Activated CD8-positive, alpha-beta T cell treated with anti-CD3 and anti-CD28 coated beads for 36 hours (primary cell): ENCODE measurements around the gene LRP1B. TPM values are rescaled to one million over a fixed set of nuclear protein-coding genes. Genes with fewer than 3 reads are reported as not detected.

Source experiments
- ATAC-seq: fragments of 200-7000 bp; cut with Tn5 transposase; one replicate; pipeline ENCODE4 v1.10.0; 2021; ENCODE audit warnings: mild to moderate bottlenecking, moderate library complexity
- CTCF ChIA-PET: fragments of 350-600 bp; sonication (Branson Sonifier 250); formaldehyde crosslinking; loops from one replicate; lab custom pipeline; 2021; ENCODE audit warnings: antibody characterized with exemption; lab: Charles Lee
- POLR2A ChIA-PET: fragments of 350-600 bp; sonication (Branson Sonifier 250); formaldehyde crosslinking; loops from one replicate; lab custom pipeline; 2021; ENCODE audit warnings: antibody characterized with exemption; lab: Charles Lee
- DNase-seq: peaks from one replicate; pipeline ENCODE4 v3.0.0-alpha.2; 2020
- H3K27ac Mint-ChIP-seq: one replicate; pipeline ENCODE4 v1.8.0; 2021; ENCODE audit warnings: mild to moderate bottlenecking, mixed read lengths
- H3K27me3 Mint-ChIP-seq: one replicate; pipeline ENCODE4 v1.8.0; 2021; ENCODE audit warnings: mixed read lengths
- H3K36me3 Mint-ChIP-seq: one replicate; pipeline ENCODE4 v1.8.0; 2021; ENCODE audit warnings: low read depth, mixed read lengths
- H3K4me1 Mint-ChIP-seq: one replicate; pipeline ENCODE4 v1.8.0; 2021; ENCODE audit warnings: low read depth, mixed read lengths
- H3K4me3 Mint-ChIP-seq: one replicate; pipeline ENCODE4 v1.8.0; 2021; ENCODE audit warnings: mild to moderate bottlenecking, moderate library complexity, mixed read lengths
- H3K9me3 Mint-ChIP-seq: one replicate; pipeline ENCODE4 v1.8.0; 2021; ENCODE audit warnings: mixed read lengths
- intact Hi-C: fragments of 100-400 bp; cut with micrococcal nuclease; formaldehyde crosslinking; loops from one replicate; pipeline ENCODE4 v1.10.0; 2022
- total RNA-seq, 2 experiments: library from RNA; stranded (reverse); gene quantifications; one replicate each; pipeline ENCODE4 v1.2.3, GENCODE V29; 2021
- TF ChIP-seq, protein P1 (sequence below): fragments of 200-600 bp; IDR thresholded peaks from one replicate; pipeline ENCODE4 v1.8.0; 2022; ENCODE audit warnings: antibody characterized with exemption, mild to moderate bottlenecking

LRP1B gene
- total RNA-seq, 2 experiments from 2014 or later = not detected

- H3K4me1 Mint-ChIP-seq = no peaks in the 10 kb centered on the region
- ChIA-PET POLR2A (no interaction called here), CTCF (no interaction called here)
- H3K27ac Mint-ChIP-seq = no peak overlapping the region
- no peaks in the 10 kb centered on the region for H3K27me3 Mint-ChIP-seq
- H3K36me3 Mint-ChIP-seq = no peaks in the 10 kb centered on the region
- intact Hi-C loops = no loop called here
- peaks cover 7% of the 10 kb centered on the region for H3K9me3 Mint-ChIP-seq
- no peak for ATAC-seq
- no peak overlapping the region for H3K4me3 Mint-ChIP-seq
- TF ChIP-seq, protein P1, sequence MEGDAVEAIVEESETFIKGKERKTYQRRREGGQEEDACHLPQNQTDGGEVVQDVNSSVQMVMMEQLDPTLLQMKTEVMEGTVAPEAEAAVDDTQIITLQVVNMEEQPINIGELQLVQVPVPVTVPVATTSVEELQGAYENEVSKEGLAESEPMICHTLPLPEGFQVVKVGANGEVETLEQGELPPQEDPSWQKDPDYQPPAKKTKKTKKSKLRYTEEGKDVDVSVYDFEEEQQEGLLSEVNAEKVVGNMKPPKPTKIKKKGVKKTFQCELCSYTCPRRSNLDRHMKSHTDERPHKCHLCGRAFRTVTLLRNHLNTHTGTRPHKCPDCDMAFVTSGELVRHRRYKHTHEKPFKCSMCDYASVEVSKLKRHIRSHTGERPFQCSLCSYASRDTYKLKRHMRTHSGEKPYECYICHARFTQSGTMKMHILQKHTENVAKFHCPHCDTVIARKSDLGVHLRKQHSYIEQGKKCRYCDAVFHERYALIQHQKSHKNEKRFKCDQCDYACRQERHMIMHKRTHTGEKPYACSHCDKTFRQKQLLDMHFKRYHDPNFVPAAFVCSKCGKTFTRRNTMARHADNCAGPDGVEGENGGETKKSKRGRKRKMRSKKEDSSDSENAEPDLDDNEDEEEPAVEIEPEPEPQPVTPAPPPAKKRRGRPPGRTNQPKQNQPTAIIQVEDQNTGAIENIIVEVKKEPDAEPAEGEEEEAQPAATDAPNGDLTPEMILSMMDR = no peak
- DNase-seq = no peak
Observed at GRCh38 chr2:140589696-140590095, 1541.1 kb downstream of the LRP1B start.

DNA sequence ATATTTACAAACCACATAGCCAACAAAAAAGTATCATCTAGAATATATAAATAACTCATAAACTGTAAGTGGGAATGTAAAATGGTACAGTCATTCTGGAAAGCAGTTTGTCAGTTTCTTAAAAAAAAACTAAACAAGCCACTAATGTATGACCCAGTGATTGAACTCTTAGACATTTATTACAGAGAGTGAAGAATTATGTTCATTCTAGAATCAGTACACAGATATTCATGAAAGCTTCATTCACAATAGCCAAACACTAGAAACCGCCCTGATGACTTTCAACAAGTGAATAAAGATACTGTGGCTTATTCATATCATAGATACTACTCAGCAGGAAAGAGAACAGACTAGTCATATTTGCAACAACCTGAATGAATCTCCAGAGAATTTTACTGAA lies 1541.5 kb downstream of the LRP1B start:
- ATAC-seq (no peak), DNase-seq (no peak)
- Mint-ChIP-seq H3K4me1 (no peaks in the 10 kb centered on the region), H3K9me3 (peaks cover 7% of the 10 kb centered on the region), H3K27ac (no peak overlapping the region), H3K4me3 (no peak overlapping the region), H3K36me3 (no peaks in the 10 kb centered on the region), H3K27me3 (no peaks in the 10 kb centered on the region)
- TF ChIP-seq, protein P1 = no peak
- intact Hi-C loops = no loop called here
- CTCF ChIA-PET = no interaction called here
- POLR2A ChIA-PET = no interaction called here

DNA sequence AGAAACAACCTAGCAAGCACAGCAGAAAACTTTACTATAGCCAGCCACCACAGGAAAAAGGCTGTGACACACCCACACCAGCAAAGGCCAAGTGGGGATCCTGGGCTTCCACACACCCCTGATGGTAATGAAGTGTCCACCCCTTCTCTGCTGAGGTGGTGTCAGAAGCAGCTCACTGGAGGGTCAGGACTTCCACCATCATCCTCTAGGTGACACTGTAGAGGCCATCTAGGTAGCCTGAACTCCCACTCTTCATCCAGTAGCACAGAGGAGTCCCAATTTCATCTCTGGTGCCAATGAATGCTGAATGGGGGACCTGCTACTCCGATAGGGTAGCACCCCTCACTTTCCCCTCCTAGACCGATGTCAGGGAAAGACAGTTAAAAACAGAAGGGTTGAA lies 1544.4 kb downstream of the LRP1B start:
- ChIA-PET CTCF (interaction anchor here (1.3 kb wide), 1 partner anchor 278 kb away, joined by 3 read pairs; no protein-coding TSS in a partner anchor), POLR2A (no interaction called here)
- H3K9me3 Mint-ChIP-seq = peaks cover 10% of the 10 kb centered on the region

GRCh38 chr2:140585016-140585415 lies 1545.8 kb downstream of the LRP1B start:
- ChIA-PET POLR2A (no interaction called here), CTCF (no interaction called here)
- no peak for ATAC-seq
- no peaks in the 10 kb centered on the region for H3K27me3 Mint-ChIP-seq
- H3K27ac Mint-ChIP-seq = no peak overlapping the region
- no peaks in the 10 kb centered on the region for H3K36me3 Mint-ChIP-seq
- H3K4me1 Mint-ChIP-seq = no peaks in the 10 kb centered on the region
- H3K4me3 Mint-ChIP-seq = no peak overlapping the region
- intact Hi-C loops = no loop called here
- no peak for DNase-seq
- peaks cover 10% of the 10 kb centered on the region for H3K9me3 Mint-ChIP-seq
- TF ChIP-seq, protein P1 = no peak

More for the DNA sequence above, 1544.4 kb downstream of the LRP1B start:
- Mint-ChIP-seq H3K36me3 (no peaks in the 10 kb centered on the region), H3K4me1 (no peaks in the 10 kb centered on the region), H3K4me3 (no peak overlapping the region), H3K27me3 (no peaks in the 10 kb centered on the region), H3K27ac (no peak overlapping the region)
- no peak for DNase-seq
- intact Hi-C loops = no loop called here
- TF ChIP-seq, protein P1 = no peak
- ATAC-seq = no peak

DNA sequence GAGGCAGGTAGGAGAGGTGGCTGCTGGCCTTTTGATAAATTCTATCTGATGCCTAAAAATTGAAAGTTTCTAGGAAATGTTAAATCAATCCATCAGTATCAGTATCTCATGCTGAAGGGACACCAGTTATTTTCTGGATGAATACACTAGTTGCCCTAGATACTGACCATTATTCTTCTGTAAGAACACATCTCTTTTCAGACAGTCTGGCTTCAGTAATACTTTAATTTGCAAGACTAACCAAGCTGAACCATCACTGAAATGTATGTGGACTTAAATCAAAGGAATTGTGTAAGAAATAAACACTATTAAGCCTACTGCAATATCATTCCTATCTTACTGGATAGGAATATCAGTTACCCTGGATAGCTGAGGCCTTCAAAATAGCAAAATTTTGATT lies 1546.3 kb downstream of the LRP1B start:
- POLR2A ChIA-PET = no interaction called here
- Mint-ChIP-seq H3K27ac (no peak overlapping the region), H3K36me3 (no peaks in the 10 kb centered on the region), H3K9me3 (peaks cover 10% of the 10 kb centered on the region), H3K4me3 (no peak overlapping the region), H3K27me3 (no peaks in the 10 kb centered on the region), H3K4me1 (no peaks in the 10 kb centered on the region)
- intact Hi-C loops = no loop called here
- ATAC-seq = no peak
- TF ChIP-seq, protein P1 = no peak
- no peak for DNase-seq
- CTCF ChIA-PET = no interaction called here
